ENCODE data around the gene MATN1. TPM values are rescaled to one million over a fixed set of nuclear protein-coding genes. Genes with fewer than 3 reads are reported as not detected.

The MATN1 gene
- total RNA-seq, 2 experiments from 2014 or later, result 0.28 to 0.42 TPM

- intact Hi-C loops (cut with micrococcal nuclease; ENCODE audit: unreplicated experiment), result no loop called here
- Histone ChIP-seq H3K4me3 (ENCODE audit: low read depth, low read length, poor library complexity, severe bottlenecking) (no peak overlapping the region), H3K79me2 (ENCODE audit: insufficient read depth, low read depth, low read length) (no peaks in the 10 kb centered on the region), H3K9me3 (ENCODE audit: low read length) (no peaks in the 10 kb centered on the region), H3K36me3 (ENCODE audit: insufficient read depth, low read length) (no peaks in the 10 kb centered on the region), H2AFZ (ENCODE audit: low read length) (no peak overlapping the region), H3K4me1 (ENCODE audit: insufficient read depth, low read length, poor library complexity, severe bottlenecking) (no peaks in the 10 kb centered on the region), H3K9me2 (ENCODE audit: insufficient read depth, low read length) (no peaks in the 10 kb centered on the region), H4K20me1 (ENCODE audit: insufficient read depth, low read length) (no peaks in the 10 kb centered on the region), H3K27ac (ENCODE audit: low read depth, low read length, poor library complexity, severe bottlenecking) (no peak overlapping the region), H3K4me2 (ENCODE audit: low read length) (no peak overlapping the region)
- no peak for DNase-seq (ENCODE audit: low spot score)
- CTCF ChIA-PET (ENCODE audit: unreplicated experiment), result no interaction called here
- no TSS peak for BruUV-seq (replicated peaks)
- POLR2A ChIA-PET, result no interaction called here
- TF ChIP-seq EZH2phosphoT487 (IDR thresholded peaks at IDR 0.05; ENCODE audit: borderline replicate concordance, low read depth, low read length), result no peak
- TF ChIP-seq, protein P1, sequence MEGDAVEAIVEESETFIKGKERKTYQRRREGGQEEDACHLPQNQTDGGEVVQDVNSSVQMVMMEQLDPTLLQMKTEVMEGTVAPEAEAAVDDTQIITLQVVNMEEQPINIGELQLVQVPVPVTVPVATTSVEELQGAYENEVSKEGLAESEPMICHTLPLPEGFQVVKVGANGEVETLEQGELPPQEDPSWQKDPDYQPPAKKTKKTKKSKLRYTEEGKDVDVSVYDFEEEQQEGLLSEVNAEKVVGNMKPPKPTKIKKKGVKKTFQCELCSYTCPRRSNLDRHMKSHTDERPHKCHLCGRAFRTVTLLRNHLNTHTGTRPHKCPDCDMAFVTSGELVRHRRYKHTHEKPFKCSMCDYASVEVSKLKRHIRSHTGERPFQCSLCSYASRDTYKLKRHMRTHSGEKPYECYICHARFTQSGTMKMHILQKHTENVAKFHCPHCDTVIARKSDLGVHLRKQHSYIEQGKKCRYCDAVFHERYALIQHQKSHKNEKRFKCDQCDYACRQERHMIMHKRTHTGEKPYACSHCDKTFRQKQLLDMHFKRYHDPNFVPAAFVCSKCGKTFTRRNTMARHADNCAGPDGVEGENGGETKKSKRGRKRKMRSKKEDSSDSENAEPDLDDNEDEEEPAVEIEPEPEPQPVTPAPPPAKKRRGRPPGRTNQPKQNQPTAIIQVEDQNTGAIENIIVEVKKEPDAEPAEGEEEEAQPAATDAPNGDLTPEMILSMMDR (conservative IDR thresholded peaks at IDR 0.05; ENCODE audit: low read length), result no peak
These were observed 58.0 kb downstream of the MATN1 start for GRCh38 chr1:30665216-30666010.

GRCh38 chr1:30664103-30664755 lies 59.2 kb downstream of the MATN1 start:
- ChIA-PET POLR2A (no interaction called here), CTCF (ENCODE audit: unreplicated experiment) (no interaction called here)
- Histone ChIP-seq H3K79me2 (ENCODE audit: insufficient read depth, low read depth, low read length) (no peaks in the 10 kb centered on the region), H4K20me1 (ENCODE audit: insufficient read depth, low read length) (no peaks in the 10 kb centered on the region), H2AFZ (ENCODE audit: low read length) (no peak overlapping the region), H3K9me3 (ENCODE audit: low read length) (no peaks in the 10 kb centered on the region), H3K9me2 (ENCODE audit: insufficient read depth, low read length) (no peaks in the 10 kb centered on the region), H3K4me2 (ENCODE audit: low read length) (no peak overlapping the region), H3K36me3 (ENCODE audit: insufficient read depth, low read length) (no peaks in the 10 kb centered on the region), H3K4me3 (ENCODE audit: low read depth, low read length, poor library complexity, severe bottlenecking) (no peak overlapping the region), H3K27ac (ENCODE audit: low read depth, low read length, poor library complexity, severe bottlenecking) (no peak overlapping the region), H3K4me1 (ENCODE audit: insufficient read depth, low read length, poor library complexity, severe bottlenecking) (no peaks in the 10 kb centered on the region)
- TF ChIP-seq, protein P1 (conservative IDR thresholded peaks at IDR 0.05; ENCODE audit: low read length), result no peak
- no peak for TF ChIP-seq EZH2phosphoT487 (IDR thresholded peaks at IDR 0.05; ENCODE audit: borderline replicate concordance, low read depth, low read length)
- BruUV-seq (replicated peaks), result no TSS peak
- intact Hi-C loops (cut with micrococcal nuclease; ENCODE audit: unreplicated experiment), result no loop called here
- no peak for DNase-seq (ENCODE audit: low spot score)

DNA sequence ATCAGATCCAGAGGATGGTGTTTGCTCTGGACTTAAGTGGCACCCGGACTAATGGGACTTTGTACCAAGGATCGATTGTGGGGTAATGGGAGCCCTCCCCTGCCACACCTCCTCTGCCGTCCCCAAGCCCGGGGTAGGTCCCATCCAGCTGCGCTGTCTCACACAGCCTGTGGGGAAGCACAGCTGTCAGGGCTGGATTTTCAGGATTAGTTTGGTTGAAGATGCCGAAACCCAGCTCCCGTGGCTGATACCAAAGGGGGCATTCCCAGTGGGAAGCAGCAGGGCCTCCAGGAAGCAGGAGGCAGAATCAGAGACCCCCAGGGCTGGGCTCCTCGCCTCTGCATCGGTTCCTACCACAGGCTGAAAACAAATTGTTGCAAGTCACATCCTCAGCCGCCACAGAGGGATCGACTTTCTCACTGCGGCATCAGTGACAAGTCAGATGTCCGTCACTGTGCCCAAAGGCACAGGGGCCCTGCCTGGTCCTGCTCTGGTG lies 59.7 kb downstream of the MATN1 start:
- H2AFZ ChIP-seq (ENCODE audit: low read length), result no peak overlapping the region
- H3K4me2 ChIP-seq (ENCODE audit: low read length), result no peak overlapping the region
- CTCF ChIA-PET (ENCODE audit: unreplicated experiment), result no interaction called here
- H3K9me2 ChIP-seq (ENCODE audit: insufficient read depth, low read length), result no peaks in the 10 kb centered on the region
- H3K27ac ChIP-seq (ENCODE audit: low read depth, low read length, poor library complexity, severe bottlenecking), result no peak overlapping the region
- no peak overlapping the region for H3K4me3 ChIP-seq (ENCODE audit: low read depth, low read length, poor library complexity, severe bottlenecking)
- BruUV-seq (replicated peaks), result no TSS peak
- H3K36me3 ChIP-seq (ENCODE audit: insufficient read depth, low read length), result no peaks in the 10 kb centered on the region
- no peaks in the 10 kb centered on the region for H3K4me1 ChIP-seq (ENCODE audit: insufficient read depth, low read length, poor library complexity, severe bottlenecking)
- no peaks in the 10 kb centered on the region for H4K20me1 ChIP-seq (ENCODE audit: insufficient read depth, low read length)
- no peak for DNase-seq (ENCODE audit: low spot score)
- no peaks in the 10 kb centered on the region for H3K79me2 ChIP-seq (ENCODE audit: insufficient read depth, low read depth, low read length)
- POLR2A ChIA-PET, result no interaction called here
- H3K9me3 ChIP-seq (ENCODE audit: low read length), result no peaks in the 10 kb centered on the region
- intact Hi-C loops (cut with micrococcal nuclease; ENCODE audit: unreplicated experiment), result no loop called here
- TF ChIP-seq, protein P1 (conservative IDR thresholded peaks at IDR 0.05; ENCODE audit: low read length), result no peak
- no peak for TF ChIP-seq EZH2phosphoT487 (IDR thresholded peaks at IDR 0.05; ENCODE audit: borderline replicate concordance, low read depth, low read length)

Measured in OCI-LY7 (cell line).